Nephron (organoid): Measurements from ENCODE around the gene SMOC2.

Experiments used
- H3K27ac Mint-ChIP-seq, 3 experiments: 2 replicates each; pipeline ENCODE4 v1.8.0; 2020; ENCODE audit warnings: mixed read lengths in 3 of 3, mild to moderate bottlenecking in 2 of 3, moderate library complexity in 1 of 3
- H3K27me3 Mint-ChIP-seq: 2 replicates; pipeline ENCODE4 v1.8.0; 2021; ENCODE audit warnings: low read depth, mild to moderate bottlenecking, moderate library complexity, mixed read lengths
- H3K36me3 Mint-ChIP-seq: 2 replicates; pipeline ENCODE4 v1.8.0; 2020; ENCODE audit warnings: low read depth, mixed read lengths
- H3K4me1 Mint-ChIP-seq: 2 replicates; pipeline ENCODE4 v1.8.0; 2020; ENCODE audit warnings: mixed read lengths
- H3K4me3 Mint-ChIP-seq, 3 experiments: 2 replicates each; pipeline ENCODE4 v1.8.0; 2020; ENCODE audit warnings: mild to moderate bottlenecking in 3 of 3, mixed read lengths in 3 of 3, moderate library complexity in 2 of 3
- H3K9me3 Mint-ChIP-seq: 2 replicates; pipeline ENCODE4 v1.8.0; 2020; ENCODE audit warnings: mixed read lengths
- TF ChIP-seq, protein P1 (sequence below), 3 experiments: fragments of 200-600 bp; sonication (generic); IDR thresholded peaks; one replicate each; pipeline ENCODE4 v1.5.0; 2021; ENCODE audit warnings: antibody characterized with exemption in 3 of 3; ENCODE audit not compliant: unreplicated experiment in 3 of 3

SMOC2 gene

DNA sequence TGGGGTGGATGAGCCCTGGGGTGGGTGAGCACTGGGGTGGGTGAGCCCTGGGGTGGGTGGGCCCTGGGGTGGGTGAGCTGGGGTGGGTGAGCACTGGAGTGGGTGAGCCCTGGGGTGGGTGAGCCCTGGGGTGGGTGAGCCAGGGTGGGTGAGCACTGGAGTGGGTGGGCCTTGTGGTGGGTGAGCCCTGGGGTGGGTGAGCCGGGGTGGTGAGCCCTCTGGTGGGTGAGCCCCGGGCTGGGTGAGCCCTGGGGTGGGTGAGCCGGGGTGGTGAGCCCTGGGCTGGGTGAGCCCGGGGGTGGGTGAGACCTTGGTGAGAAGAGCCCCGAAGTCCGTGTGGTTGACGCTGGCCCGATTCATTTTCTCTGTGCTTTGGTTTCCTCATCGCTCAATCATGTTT, 18.6 kb downstream of the SMOC2 start:
- no peak overlapping the region for H3K27ac Mint-ChIP-seq
- peaks cover 25% of the 10 kb centered on the region for H3K4me1 Mint-ChIP-seq
- TF ChIP-seq, protein P1, sequence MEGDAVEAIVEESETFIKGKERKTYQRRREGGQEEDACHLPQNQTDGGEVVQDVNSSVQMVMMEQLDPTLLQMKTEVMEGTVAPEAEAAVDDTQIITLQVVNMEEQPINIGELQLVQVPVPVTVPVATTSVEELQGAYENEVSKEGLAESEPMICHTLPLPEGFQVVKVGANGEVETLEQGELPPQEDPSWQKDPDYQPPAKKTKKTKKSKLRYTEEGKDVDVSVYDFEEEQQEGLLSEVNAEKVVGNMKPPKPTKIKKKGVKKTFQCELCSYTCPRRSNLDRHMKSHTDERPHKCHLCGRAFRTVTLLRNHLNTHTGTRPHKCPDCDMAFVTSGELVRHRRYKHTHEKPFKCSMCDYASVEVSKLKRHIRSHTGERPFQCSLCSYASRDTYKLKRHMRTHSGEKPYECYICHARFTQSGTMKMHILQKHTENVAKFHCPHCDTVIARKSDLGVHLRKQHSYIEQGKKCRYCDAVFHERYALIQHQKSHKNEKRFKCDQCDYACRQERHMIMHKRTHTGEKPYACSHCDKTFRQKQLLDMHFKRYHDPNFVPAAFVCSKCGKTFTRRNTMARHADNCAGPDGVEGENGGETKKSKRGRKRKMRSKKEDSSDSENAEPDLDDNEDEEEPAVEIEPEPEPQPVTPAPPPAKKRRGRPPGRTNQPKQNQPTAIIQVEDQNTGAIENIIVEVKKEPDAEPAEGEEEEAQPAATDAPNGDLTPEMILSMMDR (IDR thresholded peaks at IDR 0.05; ENCODE audit: unreplicated experiment in 3 of 3) = no peak
- H3K4me3 Mint-ChIP-seq = no peak overlapping the region
- H3K36me3 Mint-ChIP-seq = peaks cover 4% of the 10 kb centered on the region
- peaks cover 6% of the 10 kb centered on the region for H3K9me3 Mint-ChIP-seq
- peaks cover 25% of the 10 kb centered on the region for H3K27me3 Mint-ChIP-seq

DNA sequence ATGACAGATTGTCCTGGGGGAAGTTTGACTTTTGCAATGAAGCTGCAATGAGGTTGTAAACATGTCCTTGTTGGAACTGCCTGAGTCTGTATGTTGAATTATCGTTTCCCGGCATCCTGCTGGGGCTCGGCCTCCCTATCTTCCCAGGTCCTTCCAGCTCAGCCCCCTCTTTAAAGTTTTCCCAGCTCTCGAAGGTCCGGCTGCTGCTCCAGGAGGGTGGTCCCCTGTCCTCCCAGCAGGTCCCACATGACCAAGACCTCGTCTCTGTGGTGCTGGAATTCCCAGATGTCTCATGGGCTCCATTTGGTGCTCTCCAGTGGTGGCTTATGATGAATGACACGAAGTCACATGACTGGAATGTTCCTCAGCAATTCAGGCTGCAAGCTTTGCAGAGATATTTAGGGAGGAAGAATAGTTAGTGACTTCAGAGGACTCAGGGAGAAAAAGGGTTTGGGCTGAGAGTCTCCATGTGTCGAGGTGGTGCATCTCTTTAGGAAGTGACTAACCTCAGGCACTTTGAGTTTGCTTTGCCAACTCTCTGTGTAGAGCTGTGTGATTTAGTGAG, 21.4 kb downstream of the SMOC2 start:
- H3K27ac Mint-ChIP-seq = peak overlapping the region; percentile 71 to 91 (median 82)
- peaks cover 28% of the 10 kb centered on the region for H3K4me1 Mint-ChIP-seq
- peaks cover 6% of the 10 kb centered on the region for H3K9me3 Mint-ChIP-seq
- H3K27me3 Mint-ChIP-seq = peaks cover 29% of the 10 kb centered on the region
- TF ChIP-seq, protein P1 (IDR thresholded peaks at IDR 0.05; ENCODE audit: unreplicated experiment in 3 of 3) = no peak
- peaks cover 4% of the 10 kb centered on the region for H3K36me3 Mint-ChIP-seq
- H3K4me3 Mint-ChIP-seq = no peak overlapping the region

DNA sequence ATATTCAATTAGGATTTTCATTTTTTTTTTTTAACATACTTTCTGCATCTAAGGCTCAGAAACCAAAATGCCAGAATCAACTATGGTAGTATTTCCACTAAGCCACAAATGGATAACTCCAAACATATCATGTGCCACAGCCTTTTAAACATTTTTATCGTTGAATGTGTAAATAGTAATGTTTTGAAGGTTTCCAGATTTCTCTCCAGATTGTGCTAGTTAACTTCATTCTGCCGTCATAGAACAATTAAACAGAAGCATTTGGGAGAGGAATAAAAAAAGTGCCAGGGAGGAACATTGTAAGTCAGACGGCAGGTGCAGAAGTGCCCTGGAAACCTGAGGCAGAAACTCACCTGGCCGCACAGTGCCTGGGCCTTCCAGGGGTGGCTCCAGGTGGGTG, 23.6 kb downstream of the SMOC2 start:
- no peak overlapping the region for H3K4me3 Mint-ChIP-seq
- no peak overlapping the region for H3K27ac Mint-ChIP-seq
- H3K4me1 Mint-ChIP-seq = peaks cover 23% of the 10 kb centered on the region
- TF ChIP-seq, protein P1 (IDR thresholded peaks at IDR 0.05; ENCODE audit: unreplicated experiment in 3 of 3) = no peak
- peaks cover 6% of the 10 kb centered on the region for H3K9me3 Mint-ChIP-seq
- H3K36me3 Mint-ChIP-seq = no peaks in the 10 kb centered on the region
- peaks cover 27% of the 10 kb centered on the region for H3K27me3 Mint-ChIP-seq

DNA sequence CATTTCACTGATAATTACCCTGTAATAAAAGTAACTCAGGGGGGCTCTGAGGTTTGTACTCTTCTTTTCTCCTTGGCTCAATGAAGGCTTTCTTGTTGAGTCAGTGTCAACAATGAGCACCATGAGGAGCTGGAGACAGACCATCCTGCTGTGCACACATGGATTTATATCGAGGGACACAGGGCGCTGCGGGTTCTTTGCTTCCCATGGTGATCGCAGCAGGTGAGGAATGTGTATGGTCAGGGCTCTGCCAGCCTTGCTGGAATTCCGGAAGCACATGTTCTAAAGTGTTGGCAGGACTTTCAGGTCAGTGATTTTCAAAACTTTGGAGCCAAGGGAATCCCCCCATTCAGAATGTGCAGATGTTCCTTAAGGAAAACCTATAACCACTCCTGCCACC, 27.1 kb downstream of the SMOC2 start:
- no peak overlapping the region for H3K27ac Mint-ChIP-seq

DNA sequence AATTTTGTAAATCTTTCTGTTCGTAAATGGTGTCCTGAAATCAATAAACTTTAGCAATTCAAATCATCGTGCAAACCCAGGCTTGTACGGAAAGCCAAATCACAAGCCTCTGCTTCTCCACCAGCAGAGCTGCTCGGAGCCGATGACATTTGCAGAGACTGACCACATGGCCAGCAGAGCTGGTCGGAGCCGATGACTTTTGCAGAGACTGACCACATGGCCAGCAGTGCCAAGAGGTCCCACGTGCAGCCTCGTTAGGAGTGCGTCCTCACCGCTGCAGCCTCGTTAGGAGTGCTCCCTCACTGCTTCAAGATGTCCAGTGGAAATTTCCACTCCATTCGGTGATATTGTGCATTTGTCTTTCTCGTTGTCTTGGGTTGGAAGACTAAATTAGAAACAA, 28.5 kb downstream of the SMOC2 start:
- H3K27ac Mint-ChIP-seq = no peak overlapping the region
- H3K9me3 Mint-ChIP-seq = peaks cover 12% of the 10 kb centered on the region
- no peak overlapping the region for H3K4me3 Mint-ChIP-seq
- TF ChIP-seq, protein P1 (IDR thresholded peaks at IDR 0.05; ENCODE audit: unreplicated experiment in 3 of 3) = no peak
- peaks cover 8% of the 10 kb centered on the region for H3K4me1 Mint-ChIP-seq
- H3K27me3 Mint-ChIP-seq = peaks cover 19% of the 10 kb centered on the region
- H3K36me3 Mint-ChIP-seq = no peaks in the 10 kb centered on the region

More for the DNA sequence above, 27.1 kb downstream of the SMOC2 start:
- peaks cover 21% of the 10 kb centered on the region for H3K27me3 Mint-ChIP-seq
- peaks cover 8% of the 10 kb centered on the region for H3K9me3 Mint-ChIP-seq
- H3K36me3 Mint-ChIP-seq = no peaks in the 10 kb centered on the region
- TF ChIP-seq, protein P1 (IDR thresholded peaks at IDR 0.05; ENCODE audit: unreplicated experiment in 3 of 3) = no peak
- peaks cover 12% of the 10 kb centered on the region for H3K4me1 Mint-ChIP-seq
- H3K4me3 Mint-ChIP-seq = no peak overlapping the region

DNA sequence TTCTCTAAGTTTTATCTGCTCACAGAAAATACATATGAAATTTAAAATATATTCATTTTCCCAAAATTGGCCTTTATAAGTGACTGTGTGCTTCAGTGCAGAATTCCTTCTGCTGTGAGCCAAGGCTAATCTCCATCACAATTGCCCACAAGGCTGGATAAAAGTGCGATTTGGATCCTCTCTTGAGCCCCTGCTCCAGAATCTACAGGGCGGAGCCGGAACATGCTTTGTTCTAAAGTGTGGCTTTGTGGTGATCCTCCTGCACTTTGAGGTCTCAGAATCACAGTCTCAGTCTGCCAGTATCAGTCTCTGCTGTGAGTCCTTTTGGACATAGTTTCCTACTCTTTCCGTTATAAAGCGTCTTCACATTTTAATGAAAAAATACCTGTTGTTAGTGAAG, 28.9 kb downstream of the SMOC2 start:
- TF ChIP-seq, protein P1 (IDR thresholded peaks at IDR 0.05; ENCODE audit: unreplicated experiment in 3 of 3) = no peak
- peaks cover 16% of the 10 kb centered on the region for H3K27me3 Mint-ChIP-seq
- no peak overlapping the region for H3K27ac Mint-ChIP-seq
- H3K4me1 Mint-ChIP-seq = peaks cover 6% of the 10 kb centered on the region
- no peak overlapping the region for H3K4me3 Mint-ChIP-seq
- no peaks in the 10 kb centered on the region for H3K36me3 Mint-ChIP-seq
- peaks cover 15% of the 10 kb centered on the region for H3K9me3 Mint-ChIP-seq
